Transverse colon (tissue), 4 donors: Measurements from ENCODE around the gene MIER2. TPM values are rescaled to one million over a fixed set of nuclear protein-coding genes. Genes with fewer than 3 reads are reported as not detected.

ENCODE experiments used
- DNase-seq: peaks from one replicate; pipeline ENCODE4 v3.0.0-alpha.2; 2019
- H3K27ac ChIP-seq, 4 donors: fragments of 200-600 bp; sonication (generic); 2 replicates each; pipeline ENCODE4 v1.5.1; 2016 to 2018; ENCODE audit warnings: inconsistent platforms in 4 of 4
- H3K27me3 ChIP-seq: fragments of 200-600 bp; sonication (generic); 2 replicates; pipeline ENCODE4 v1.5.1; 2017; ENCODE audit warnings: inconsistent platforms
- H3K36me3 ChIP-seq, 4 donors: fragments of 200-600 bp; sonication (generic); 2 replicates each; pipeline ENCODE4 v1.5.1; 2017 to 2019; ENCODE audit warnings: inconsistent platforms in 4 of 4
- H3K4me1 ChIP-seq, 4 donors: fragments of 200-600 bp; sonication (generic); 2 replicates each; pipeline ENCODE4 v1.5.1; 2017 to 2020; ENCODE audit warnings: inconsistent platforms in 4 of 4
- H3K4me3 ChIP-seq, 4 donors: fragments of 200-600 bp; sonication (generic); 1 replicate in 1 of 4; 2 replicates in 3 of 4; pipeline versions ENCODE4 v1.5.1 to v1.6.1; 2017 to 2019; ENCODE audit warnings: inconsistent platforms in 4 of 4
- H3K9me3 ChIP-seq, 2 donors: fragments of 200-600 bp; sonication (generic); 2 replicates each; pipeline ENCODE4 v1.5.1; 2017 to 2019; ENCODE audit warnings: inconsistent platforms in 2 of 2
- EP300 ChIP-seq: sonication (generic); formaldehyde crosslinking; IDR thresholded peaks from one replicate; pipeline ENCODE4 v1.6.1; 2017; ENCODE audit warnings: antibody characterized with exemption, low read depth
- POLR2A ChIP-seq: fragments of 450-650 bp; IDR thresholded peaks from one replicate; pipeline ENCODE4 v1.6.1; 2016; ENCODE audit warnings: antibody characterized with exemption, mild to moderate bottlenecking, moderate library complexity
- POLR2AphosphoS5 ChIP-seq, 3 donors: sonication (generic); formaldehyde crosslinking; IDR thresholded peaks; one replicate each; pipeline ENCODE4 v1.6.1; 2016; ENCODE audit warnings: antibody characterized with exemption in 3 of 3
- WGBS, 2 donors: methylation state at CpG; one replicate each; pipeline ENCODE4 v1.1.5; 2018; ENCODE audit warnings: low coverage in 1 of 2; 5-methylcytosine and 5-hydroxymethylcytosine counted together
- in situ Hi-C, 4 donors: fragments of 200-750 bp; cut with MboI; loops; one replicate each; pipeline versions ENCODE4 v1.15.0 to v1.15.1; 2017; ENCODE audit warnings: low sequenced_read_pairs in 3 of 4, low pct_ligation_motif_present in 1 of 4, low pct_unique_long_range_greater_than_20kb in 1 of 4
- intact Hi-C: fragments of 100-400 bp; cut with DNase I; formaldehyde crosslinking; loops from one replicate; pipeline ENCODE4 v1.15.1; 2023; ENCODE audit warnings: low total_unique reads
- total RNA-seq, 4 donors: library from RNA; depleted of rRNA; stranded (reverse); fragments of >200 nt; gene quantifications; one replicate each; pipeline ENCODE4 v1.1.0, GENCODE V29; 2016
- TF ChIP-seq, protein P1 (sequence below), 5 experiments: fragments of 200-600 bp in 3 of 5; fragments of 450-650 bp in 2 of 5; sonication (generic) in 3 of 5; IDR thresholded peaks; 1 replicate in 2 of 5; 2 replicates in 3 of 5; pipeline ENCODE4 v1.5.1; 2016 to 2017; ENCODE audit warnings: antibody characterized with exemption in 5 of 5, inconsistent platforms in 3 of 5, mild to moderate bottlenecking in 2 of 5, moderate library complexity in 1 of 5

Gene MIER2
- total RNA-seq, 4 donors from 2014 or later = 8.2 to 41.1 (median 16.7) TPM

DNA sequence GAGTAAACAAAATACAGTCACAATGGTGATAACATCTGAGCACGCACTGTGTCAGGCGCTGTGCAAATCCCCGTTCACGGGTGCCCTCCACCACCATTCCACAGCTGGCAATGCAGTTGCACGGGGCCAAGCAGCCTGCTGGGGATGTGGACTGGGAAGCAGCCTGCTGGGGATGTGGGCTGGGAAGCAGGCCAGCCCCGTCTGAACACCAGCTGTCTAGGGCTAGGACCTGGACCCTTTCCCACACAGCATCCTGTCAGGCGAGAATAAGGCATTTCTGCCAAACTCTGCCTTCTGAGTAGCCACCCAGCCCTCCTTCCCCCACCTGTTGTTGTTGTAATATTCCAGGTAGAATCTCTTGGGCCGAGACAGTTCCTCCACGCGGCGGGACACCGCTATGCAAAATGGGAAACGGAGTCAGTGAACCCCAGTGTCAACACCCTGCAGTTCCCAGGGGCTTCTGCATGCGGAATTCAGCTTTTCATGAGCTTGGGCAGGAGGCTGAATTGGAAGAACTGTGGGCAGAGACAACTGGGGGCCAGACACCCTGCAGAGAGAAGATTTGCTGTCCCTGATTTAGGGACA is 27.8 kb upstream of the MIER2 start:
- Histone ChIP-seq H3K4me3 (no peak overlapping the region), H3K27me3 (peaks cover 35% of the 10 kb centered on the region), H3K9me3 (no peaks in the 10 kb centered on the region), H3K36me3 (no peaks in the 10 kb centered on the region), H3K27ac (no peak overlapping the region), H3K4me1 (no peaks in the 10 kb centered on the region)
- TF ChIP-seq POLR2A (no peak), POLR2AphosphoS5 (IDR thresholded peaks at IDR 0.05) (no peak), EP300 (no peak)
- TF ChIP-seq, protein P1, sequence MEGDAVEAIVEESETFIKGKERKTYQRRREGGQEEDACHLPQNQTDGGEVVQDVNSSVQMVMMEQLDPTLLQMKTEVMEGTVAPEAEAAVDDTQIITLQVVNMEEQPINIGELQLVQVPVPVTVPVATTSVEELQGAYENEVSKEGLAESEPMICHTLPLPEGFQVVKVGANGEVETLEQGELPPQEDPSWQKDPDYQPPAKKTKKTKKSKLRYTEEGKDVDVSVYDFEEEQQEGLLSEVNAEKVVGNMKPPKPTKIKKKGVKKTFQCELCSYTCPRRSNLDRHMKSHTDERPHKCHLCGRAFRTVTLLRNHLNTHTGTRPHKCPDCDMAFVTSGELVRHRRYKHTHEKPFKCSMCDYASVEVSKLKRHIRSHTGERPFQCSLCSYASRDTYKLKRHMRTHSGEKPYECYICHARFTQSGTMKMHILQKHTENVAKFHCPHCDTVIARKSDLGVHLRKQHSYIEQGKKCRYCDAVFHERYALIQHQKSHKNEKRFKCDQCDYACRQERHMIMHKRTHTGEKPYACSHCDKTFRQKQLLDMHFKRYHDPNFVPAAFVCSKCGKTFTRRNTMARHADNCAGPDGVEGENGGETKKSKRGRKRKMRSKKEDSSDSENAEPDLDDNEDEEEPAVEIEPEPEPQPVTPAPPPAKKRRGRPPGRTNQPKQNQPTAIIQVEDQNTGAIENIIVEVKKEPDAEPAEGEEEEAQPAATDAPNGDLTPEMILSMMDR (IDR thresholded peaks at IDR 0.05) = no peak
- DNase-seq = no peak
- WGBS, 2 donors = 48 to 100% methylated on average over 2 to 14 of the region's 14 CpGs
- intact Hi-C loops = loop anchor here (10.0 kb wide), 1 partner anchor 112 kb away; no protein-coding TSS in a partner anchor
- in situ Hi-C loops = no loop called here

DNA sequence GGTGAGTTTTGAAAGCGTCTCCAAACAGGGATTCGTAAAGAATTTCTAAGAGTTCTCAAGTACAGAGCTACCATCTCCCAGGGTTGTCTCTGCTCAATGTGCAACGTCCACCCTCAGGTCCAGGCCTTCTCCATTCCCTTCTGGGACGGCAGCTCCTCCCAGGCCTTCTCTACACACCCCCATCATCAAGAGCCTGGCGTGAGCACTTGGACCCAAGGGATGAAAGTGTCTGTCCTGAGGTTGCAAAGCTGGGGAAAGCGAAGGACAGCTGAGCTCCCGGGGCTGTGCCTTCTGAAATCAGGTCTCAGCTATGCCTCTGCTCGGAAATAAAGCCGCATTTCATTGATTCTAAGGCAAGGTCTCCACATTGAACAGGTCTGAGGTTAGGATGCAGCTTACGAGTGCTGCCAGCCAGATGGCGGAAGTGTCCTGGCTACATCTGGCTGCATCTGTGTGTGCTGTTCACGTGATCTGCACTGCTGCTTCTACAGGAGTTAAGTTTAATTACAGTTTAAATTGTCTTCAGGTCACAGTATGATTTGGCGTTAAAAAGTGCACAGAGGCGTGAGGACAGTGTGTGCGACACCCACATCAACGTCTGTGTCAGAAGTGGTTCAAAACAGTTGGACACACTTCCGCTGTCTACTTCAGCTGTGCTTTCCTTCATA is 27.0 kb upstream of the MIER2 start:
- intact Hi-C loops = loop anchor here (10.0 kb wide), 1 partner anchor 113 kb away; no protein-coding TSS in a partner anchor

DNA sequence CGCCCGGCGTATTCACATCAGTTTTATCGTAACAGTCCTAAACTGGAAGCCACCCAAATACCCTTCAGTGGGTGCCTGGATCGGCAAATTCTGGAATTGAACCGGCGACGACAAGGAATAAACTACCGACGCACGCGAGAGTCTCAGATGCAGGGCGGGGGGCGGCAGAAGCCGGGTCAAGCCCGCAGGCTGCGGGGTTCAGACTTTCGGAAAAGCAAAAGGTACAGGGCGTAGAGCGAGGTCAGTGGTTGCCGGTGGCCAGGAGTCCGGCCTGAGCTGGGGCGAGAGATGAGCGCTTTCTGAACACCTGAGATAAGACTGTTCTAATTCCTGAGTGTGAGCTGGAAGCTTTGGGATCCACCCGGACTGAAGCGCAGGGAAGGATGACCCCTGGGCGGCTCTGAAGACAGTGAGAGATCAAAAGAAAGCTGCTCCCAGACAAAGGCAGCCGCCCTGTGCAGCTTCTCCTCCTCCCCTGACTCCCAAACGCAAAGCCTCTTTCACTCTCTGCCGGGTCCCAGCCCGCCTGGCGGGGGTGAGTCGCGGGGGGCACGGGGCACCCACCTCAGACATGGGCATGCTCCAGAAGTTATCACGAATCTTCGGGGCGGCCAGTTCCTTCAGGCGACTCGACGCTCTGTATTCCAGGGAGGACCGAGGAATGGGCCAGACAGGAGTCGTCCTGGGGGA is 26.2 kb upstream of the MIER2 start:
- intact Hi-C loops = loop anchor here (10.0 kb wide), 1 partner anchor 114 kb away; no protein-coding TSS in a partner anchor
- no peaks in the 10 kb centered on the region for H3K9me3 ChIP-seq
- WGBS, 2 donors = 92% methylated on average over 42 of the region's 43 CpGs; no CpG with 5 or more reads in 1 of the 2 donors
- peaks cover 36% of the 10 kb centered on the region for H3K27me3 ChIP-seq
- H3K36me3 ChIP-seq = no peaks in the 10 kb centered on the region
- H3K4me1 ChIP-seq = no peaks in the 10 kb centered on the region
- TF ChIP-seq POLR2AphosphoS5 (IDR thresholded peaks at IDR 0.05) (no peak), POLR2A (no peak), EP300 (no peak)
- TF ChIP-seq, protein P1 (IDR thresholded peaks at IDR 0.05) = no peak
- H3K4me3 ChIP-seq = no peak overlapping the region
- in situ Hi-C loops = no loop called here
- H3K27ac ChIP-seq = no peak overlapping the region
- no peak for DNase-seq

More for the DNA sequence above, 27.0 kb upstream of the MIER2 start:
- H3K36me3 ChIP-seq = no peaks in the 10 kb centered on the region
- peaks cover 37% of the 10 kb centered on the region for H3K27me3 ChIP-seq
- H3K4me3 ChIP-seq = no peak overlapping the region
- TF ChIP-seq POLR2A = no peak
- no peak for TF ChIP-seq POLR2AphosphoS5 (IDR thresholded peaks at IDR 0.05)
- TF ChIP-seq, protein P1 (IDR thresholded peaks at IDR 0.05) = no peak
- TF ChIP-seq EP300 = no peak
- in situ Hi-C loops = no loop called here
- DNase-seq = no peak
- H3K27ac ChIP-seq = no peak overlapping the region
- no peaks in the 10 kb centered on the region for H3K9me3 ChIP-seq
- WGBS, 2 donors = 52 to 55% methylated on average over 6 to 17 of the region's 17 CpGs
- H3K4me1 ChIP-seq = no peaks in the 10 kb centered on the region

DNA sequence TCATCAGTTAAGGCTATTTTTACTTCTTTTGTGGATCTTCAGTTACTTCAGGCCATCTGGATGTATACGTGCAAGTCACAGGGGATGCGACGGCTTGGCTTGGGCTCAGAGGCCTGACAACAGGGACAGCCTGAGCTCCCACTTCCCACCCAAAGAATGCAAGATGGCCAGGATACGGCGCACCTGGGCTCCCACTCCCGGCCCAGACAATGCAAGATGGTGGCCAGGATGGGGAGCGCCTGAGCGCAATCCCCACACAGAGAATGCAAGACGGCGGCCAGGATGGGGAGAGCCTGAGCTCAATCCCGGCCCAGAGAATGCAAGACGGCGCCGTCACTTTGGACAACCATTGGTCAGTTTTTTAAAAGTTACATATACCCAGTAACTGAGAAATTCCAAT is 25.3 kb upstream of the MIER2 start:
- TF ChIP-seq POLR2AphosphoS5 (IDR thresholded peaks at IDR 0.05) = no peak
- TF ChIP-seq, protein P1 (IDR thresholded peaks at IDR 0.05) = no peak
- TF ChIP-seq POLR2A = no peak
- no peak for TF ChIP-seq EP300
- Histone ChIP-seq H3K27me3 (peaks cover 27% of the 10 kb centered on the region), H3K4me1 (no peaks in the 10 kb centered on the region), H3K9me3 (no peaks in the 10 kb centered on the region), H3K27ac (no peak overlapping the region), H3K4me3 (no peak overlapping the region), H3K36me3 (no peaks in the 10 kb centered on the region)
- intact Hi-C loops (loop anchor here (10.0 kb wide), 1 partner anchor 115 kb away; no protein-coding TSS in a partner anchor), in situ Hi-C loops (no loop called here)
- DNase-seq = no peak
- WGBS, 2 donors = 95% methylated on average over 14 of the region's 14 CpGs; no CpG with 5 or more reads in 1 of the 2 donors
